Body of pancreas (tissue), 4 donors: Measurements from ENCODE around the gene USP34. TPM values are rescaled to one million over a fixed set of nuclear protein-coding genes. Genes with fewer than 3 reads are reported as not detected.
A peak's percentile ranks its signal among the peaks of the same experiment; 100 is the strongest.

Experiments
- ATAC-seq: fragments of 150-250 bp; one replicate; pipeline ENCODE4 v1.9.1; 2016
- DNase-seq, 4 donors: peaks; one replicate each; pipeline ENCODE4 v3.0.0-alpha.2; 2019
- H3K27ac ChIP-seq, 4 donors: fragments of 200-600 bp; sonication (generic); 1 replicate in 3 of 4; 2 replicates in 1 of 4; pipeline versions ENCODE4 v1.5.1 to v1.6.1; 2016 to 2019; ENCODE audit warnings: mild to moderate bottlenecking in 1 of 4, mixed read lengths in 1 of 4, moderate library complexity in 1 of 4
- H3K27me3 ChIP-seq, 2 donors: fragments of 200-600 bp; sonication (generic); one replicate each; pipeline ENCODE4 v1.6.0; 2016; ENCODE audit warnings: mild to moderate bottlenecking in 1 of 2
- H3K36me3 ChIP-seq, 2 donors: fragments of 200-600 bp; sonication (generic); replicated peaks in 1 of 2; 2 replicates each; pipeline ENCODE4 v1.5.1; 2016; ENCODE audit warnings: low read depth in 2 of 2; ENCODE audit not compliant: insufficient read depth in 1 of 2
- H3K4me1 ChIP-seq: fragments of 200-600 bp; sonication (generic); one replicate; pipeline ENCODE4 v1.6.0; 2016
- H3K4me3 ChIP-seq, 2 donors: fragments of 200-600 bp; sonication (generic); 1 replicate in 1 of 2; 2 replicates in 1 of 2; pipeline ENCODE4 v1.5.1; 2016 to 2019
- H3K9me3 ChIP-seq, 3 donors: fragments of 200-600 bp; sonication (generic); 1 replicate in 2 of 3; 2 replicates in 1 of 3; pipeline ENCODE4 v1.5.1; 2016
- CTCF ChIP-seq, 7 experiments: fragments of 450-650 bp in 4 of 7; fragments of 200-600 bp in 3 of 7; sonication (generic) in 3 of 7; IDR thresholded peaks; one replicate each; pipeline ENCODE4 v1.5.1; 2016 to 2019; ENCODE audit warnings: antibody characterized with exemption in 7 of 7
- POLR2A ChIP-seq, 3 donors: fragments of 450-650 bp; IDR thresholded peaks; one replicate each; pipeline ENCODE4 v1.6.1; 2016; ENCODE audit warnings: antibody characterized with exemption in 3 of 3, mild to moderate bottlenecking in 2 of 3
- WGBS, 2 donors: methylation state at CpG; one replicate each; pipeline ENCODE4 v1.1.5; 2017; 5-methylcytosine and 5-hydroxymethylcytosine counted together
- intact Hi-C: fragments of 100-400 bp; cut with DNase I; formaldehyde crosslinking; loops from one replicate; pipeline ENCODE4 v1.15.1; 2023
- total RNA-seq, 2 donors: library from RNA; depleted of rRNA; stranded (reverse); fragments of >200 nt; gene quantifications; one replicate each; pipeline ENCODE4 v1.1.0, GENCODE V29; 2016

Gene USP34
- total RNA-seq, 2 donors from 2014 or later = 87.0 to 96.5 TPM

DNA sequence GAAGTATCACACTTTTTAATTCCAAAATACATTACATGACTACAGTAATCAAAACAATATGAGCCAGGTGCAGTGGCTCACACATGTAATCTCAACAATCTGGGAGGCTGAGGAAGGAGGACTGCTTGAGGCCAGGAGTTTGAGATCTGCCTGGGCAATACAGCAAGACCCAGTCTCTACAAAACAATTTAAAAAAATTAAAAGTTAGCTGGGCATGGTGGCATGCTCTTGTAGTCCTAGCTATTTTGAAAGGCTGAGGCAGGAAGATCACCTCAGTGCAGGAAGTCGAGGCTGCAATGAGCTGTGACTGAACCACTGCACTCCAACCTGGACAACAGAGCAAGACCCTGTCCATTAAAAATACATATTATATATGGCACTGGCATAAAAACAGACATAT lies 109.8 kb downstream of the USP34 start:
- Histone ChIP-seq H3K4me3 (no peak overlapping the region), H3K9me3 (no peaks in the 10 kb centered on the region), H3K27me3 (no peaks in the 10 kb centered on the region), H3K36me3 (no peaks in the 10 kb centered on the region), H3K27ac (no peak overlapping the region), H3K4me1 (peaks cover 10% of the 10 kb centered on the region)
- no peak for TF ChIP-seq POLR2A (IDR thresholded peaks at IDR 0.05)
- no peak for TF ChIP-seq CTCF (IDR thresholded peaks at IDR 0.05)
- ATAC-seq (no peak), DNase-seq (no peak)
- WGBS, 2 donors = 94 to 95% methylated on average over 1 of the region's 1 CpG
- intact Hi-C loops = no loop called here

- ATAC-seq = no peak
- H3K4me3 ChIP-seq = no peak overlapping the region
- H3K9me3 ChIP-seq = peaks cover 0 to 7% (median 0%) of the 10 kb centered on the region in 3 donors
- intact Hi-C loops = no loop called here
- H3K4me1 ChIP-seq = peaks cover 10% of the 10 kb centered on the region
- TF ChIP-seq CTCF (IDR thresholded peaks at IDR 0.05) = no peak
- TF ChIP-seq POLR2A (IDR thresholded peaks at IDR 0.05) = no peak
- H3K36me3 ChIP-seq = peaks cover 0 to 2% of the 10 kb centered on the region in 2 donors
- H3K27ac ChIP-seq = no peak overlapping the region
- H3K27me3 ChIP-seq = no peaks in the 10 kb centered on the region
- DNase-seq = no peak
Measured at GRCh38 chr2:61359058-61359457, 111.8 kb downstream of the USP34 start.

DNA sequence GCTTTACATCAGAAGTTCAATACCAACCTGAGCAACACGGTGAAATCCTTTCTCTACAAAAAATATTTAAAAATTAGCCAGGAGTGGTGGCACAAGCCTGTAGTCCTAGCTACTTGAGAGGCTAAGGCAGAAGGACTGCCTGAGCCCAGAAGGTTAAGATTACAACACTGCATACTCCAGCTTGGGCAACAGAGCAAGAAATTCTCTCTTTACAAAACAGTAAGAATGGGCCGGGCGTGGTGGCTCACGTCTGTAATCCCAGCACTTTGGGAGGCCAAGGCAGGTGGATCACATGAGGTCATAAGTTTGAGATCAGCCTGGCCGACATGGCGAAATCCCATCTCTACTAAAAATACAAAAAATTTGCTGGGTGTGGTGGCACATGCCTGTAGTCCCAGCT lies 113.2 kb downstream of the USP34 start:
- WGBS, 2 donors = 93 to 100% methylated on average over 6 of the region's 6 CpGs
- intact Hi-C loops = no loop called here
- Histone ChIP-seq H3K27me3 (no peaks in the 10 kb centered on the region), H3K36me3 (peaks cover 0 to 2% of the 10 kb centered on the region in 2 donors), H3K27ac (no peak overlapping the region), H3K9me3 (peaks cover 0 to 8% (median 0%) of the 10 kb centered on the region in 3 donors), H3K4me3 (no peak overlapping the region), H3K4me1 (peaks cover 10% of the 10 kb centered on the region)
- TF ChIP-seq POLR2A (IDR thresholded peaks at IDR 0.05) = no peak
- TF ChIP-seq CTCF (IDR thresholded peaks at IDR 0.05) = no peak
- ATAC-seq (no peak), DNase-seq (no peak)

GRCh38 chr2:61356958-61357350 lies 113.9 kb downstream of the USP34 start:
- intact Hi-C loops = no loop called here
- ATAC-seq = no peak
- peak overlapping the region in 1 of 4 donors; percentile 25 for H3K27ac ChIP-seq

More at GRCh38 chr2:61356958-61357350, 113.9 kb downstream of the USP34 start:
- no peak overlapping the region for H3K4me3 ChIP-seq
- TF ChIP-seq CTCF (IDR thresholded peaks at IDR 0.05) (no peak), POLR2A (IDR thresholded peaks at IDR 0.05) (no peak)
- H3K9me3 ChIP-seq = peaks cover 0 to 8% (median 0%) of the 10 kb centered on the region in 3 donors
- peaks cover 10% of the 10 kb centered on the region for H3K4me1 ChIP-seq
- WGBS, 2 donors = 80 to 89% methylated on average over 1 of the region's 1 CpG
- DNase-seq = no peak
- H3K27me3 ChIP-seq = no peaks in the 10 kb centered on the region
- peaks cover 0 to 2% of the 10 kb centered on the region in 2 donors for H3K36me3 ChIP-seq
